Trophoblast cell (in vitro differentiated cells and primary cell): ENCODE data around the gene ADAMTS15.

Experiments used
- DNase-seq, 2 donors: peaks; one replicate each; pipeline ENCODE4 v3.0.0-alpha.2; 2016
- H2AFZ ChIP-seq: 2 replicates; pipeline ENCODE4 v1.6.1; 2013; ENCODE audit warnings: low read length, moderate library complexity, mild to moderate bottlenecking; ENCODE audit not compliant: insufficient read depth, poor library complexity
- H2AK5ac ChIP-seq: 2 replicates; pipeline ENCODE4 v1.6.1; 2013; ENCODE audit warnings: mild to moderate bottlenecking, low read length
- H2BK120ac ChIP-seq: 2 replicates; pipeline ENCODE4 v1.6.1; 2013; ENCODE audit warnings: low read length, mild to moderate bottlenecking, moderate library complexity; ENCODE audit not compliant: insufficient read depth, poor library complexity
- H2BK12ac ChIP-seq: 2 replicates; pipeline ENCODE4 v1.6.1; 2013; ENCODE audit warnings: mild to moderate bottlenecking, low read length, moderate library complexity
- H2BK5ac ChIP-seq: 2 replicates; pipeline ENCODE4 v1.6.1; 2013; ENCODE audit warnings: low read length, low read depth, moderate library complexity, mild to moderate bottlenecking; ENCODE audit not compliant: poor library complexity
- H3K14ac ChIP-seq: 2 replicates; pipeline ENCODE4 v1.6.1; 2013; ENCODE audit warnings: mild to moderate bottlenecking, low read length
- H3K18ac ChIP-seq: 2 replicates; pipeline ENCODE4 v1.6.1; 2013; ENCODE audit warnings: mild to moderate bottlenecking, low read length
- H3K23ac ChIP-seq: 2 replicates; pipeline ENCODE4 v1.6.1; 2013; ENCODE audit warnings: low read length
- H3K27ac ChIP-seq: 2 replicates; pipeline ENCODE4 v1.5.1; 2013; ENCODE audit warnings: low read depth, mild to moderate bottlenecking, inconsistent platforms, low read length, moderate library complexity
- H3K27me3 ChIP-seq: 2 replicates; pipeline ENCODE4 v1.6.1; 2013; ENCODE audit warnings: inconsistent platforms, mild to moderate bottlenecking, low read length, moderate library complexity; ENCODE audit not compliant: insufficient read depth
- H3K36me3 ChIP-seq, 2 experiments: 1 replicate in 1 of 2; 2 replicates in 1 of 2; pipeline ENCODE4 v1.6.1; 2013; ENCODE audit warnings: low read length in 2 of 2, mild to moderate bottlenecking in 2 of 2, moderate library complexity in 1 of 2; ENCODE audit not compliant: insufficient read depth in 2 of 2, control insufficient read depth in 1 of 2
- H3K4ac ChIP-seq: 2 replicates; pipeline ENCODE4 v1.6.1; 2013; ENCODE audit warnings: low read depth, mild to moderate bottlenecking, low read length, moderate library complexity
- H3K4me1 ChIP-seq, 2 experiments: 1 replicate in 1 of 2; 2 replicates in 1 of 2; pipeline ENCODE4 v1.6.1; 2013; ENCODE audit warnings: low read length in 2 of 2, mild to moderate bottlenecking in 2 of 2, moderate library complexity in 1 of 2; ENCODE audit not compliant: insufficient read depth in 2 of 2, control insufficient read depth in 1 of 2
- H3K4me2 ChIP-seq: 2 replicates; pipeline ENCODE4 v1.6.1; 2013; ENCODE audit warnings: inconsistent platforms, mild to moderate bottlenecking, low read length, moderate library complexity
- H3K4me3 ChIP-seq: 2 replicates; pipeline ENCODE4 v1.5.1; 2013; ENCODE audit warnings: mild to moderate bottlenecking, low read depth, low read length, inconsistent platforms
- H3K79me1 ChIP-seq: one replicate; pipeline ENCODE4 v1.6.1; 2013; ENCODE audit warnings: low read length
- H3K79me2 ChIP-seq: 2 replicates; pipeline ENCODE4 v1.6.1; 2013; ENCODE audit warnings: low read length, mild to moderate bottlenecking; ENCODE audit not compliant: control insufficient read depth, insufficient read depth, poor library complexity
- H3K9ac ChIP-seq: 2 replicates; pipeline ENCODE4 v1.6.1; 2013; ENCODE audit warnings: mild to moderate bottlenecking, low read length
- H3K9me3 ChIP-seq: 2 replicates; pipeline ENCODE4 v1.6.1; 2013; ENCODE audit warnings: low read depth, mild to moderate bottlenecking, control low read depth, inconsistent platforms, low read length; ENCODE audit not compliant: insufficient read depth
- H4K12ac ChIP-seq: 2 replicates; pipeline ENCODE4 v1.6.1; 2013; ENCODE audit warnings: low read depth, mild to moderate bottlenecking, low read length, moderate library complexity
- H4K8ac ChIP-seq: 2 replicates; pipeline ENCODE4 v1.6.1; 2013; ENCODE audit warnings: low read depth, mild to moderate bottlenecking, low read length, moderate library complexity
- H4K91ac ChIP-seq: one replicate; pipeline ENCODE4 v1.6.1; 2013; ENCODE audit warnings: low read depth, mild to moderate bottlenecking, low read length, moderate library complexity
- WGBS: extraction: QIAGEN DNeasy Blood & Tissue Kit; methylation state at CpG from one replicate; pipeline ENCODE4 v1.1.7; 2013; ENCODE audit warnings: missing lambda C conversion rate; ENCODE audit not compliant: insufficient read length, insufficient coverage; ENCODE audit errors: extremely low coverage; 5-methylcytosine and 5-hydroxymethylcytosine counted together

Gene ADAMTS15

DNA sequence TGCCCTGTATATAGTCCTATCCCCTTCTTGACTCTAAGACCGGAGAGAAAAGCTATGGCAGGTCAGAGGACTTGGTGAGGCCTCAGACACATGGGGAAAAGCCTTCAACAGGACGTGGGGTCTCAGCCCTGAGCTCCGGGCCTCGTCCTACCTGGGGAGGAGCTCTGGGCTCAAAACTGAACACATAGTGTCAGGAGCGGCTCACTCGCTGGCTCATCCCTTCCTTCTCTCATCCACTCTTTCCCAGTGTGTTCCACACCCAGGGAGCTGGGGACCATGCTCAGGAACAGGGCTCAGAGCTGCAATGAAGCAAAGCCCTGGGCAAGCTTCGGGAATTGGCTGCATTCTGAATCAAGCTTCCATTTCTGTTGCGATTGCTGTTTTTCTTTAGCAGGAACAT is 14.5 kb downstream of the ADAMTS15 start:
- no peak overlapping the region for H3K27ac ChIP-seq
- no peak overlapping the region for H2AFZ ChIP-seq
- no peaks in the 10 kb centered on the region for H3K9me3 ChIP-seq
- H3K27me3 ChIP-seq: no peaks in the 10 kb centered on the region
- WGBS: no CpG with 5 or more reads among the region's 8 CpGs
- H2BK5ac ChIP-seq: no peak overlapping the region
- no peak overlapping the region for H3K9ac ChIP-seq
- no peak overlapping the region for H3K23ac ChIP-seq
- H4K8ac ChIP-seq: no peak overlapping the region
- no peak for DNase-seq
- no peak overlapping the region for H4K91ac ChIP-seq
- H3K18ac ChIP-seq: no peak overlapping the region
- no peak overlapping the region for H3K14ac ChIP-seq
- H3K4me1 ChIP-seq: no peaks in the 10 kb centered on the region
- no peak overlapping the region for H2BK120ac ChIP-seq
- H3K36me3 ChIP-seq: no peaks in the 10 kb centered on the region
- no peak overlapping the region for H2BK12ac ChIP-seq
- H3K79me1 ChIP-seq: no peaks in the 10 kb centered on the region
- no peaks in the 10 kb centered on the region for H3K79me2 ChIP-seq
- no peak overlapping the region for H3K4me2 ChIP-seq
- H4K12ac ChIP-seq: no peak overlapping the region
- no peak overlapping the region for H3K4me3 ChIP-seq
- H2AK5ac ChIP-seq: no peak overlapping the region
- H3K4ac ChIP-seq: no peak overlapping the region

- H3K14ac ChIP-seq: no peak overlapping the region
- H2BK12ac ChIP-seq: no peak overlapping the region
- DNase-seq: peak in 1 of 2 donors; percentile 27
- H3K27me3 ChIP-seq: no peaks in the 10 kb centered on the region
- H4K12ac ChIP-seq: no peak overlapping the region
- no peaks in the 10 kb centered on the region for H3K79me2 ChIP-seq
- no peak overlapping the region for H3K4me3 ChIP-seq
- no peaks in the 10 kb centered on the region for H3K36me3 ChIP-seq
- H4K8ac ChIP-seq: no peak overlapping the region
- H3K27ac ChIP-seq: no peak overlapping the region
- no peak overlapping the region for H2BK120ac ChIP-seq
- no peaks in the 10 kb centered on the region for H3K79me1 ChIP-seq
- no peak overlapping the region for H3K4me2 ChIP-seq
- no peaks in the 10 kb centered on the region for H3K4me1 ChIP-seq
- no peak overlapping the region for H2BK5ac ChIP-seq
- no peaks in the 10 kb centered on the region for H3K9me3 ChIP-seq
- H3K9ac ChIP-seq: no peak overlapping the region
- no peak overlapping the region for H3K4ac ChIP-seq
- no peak overlapping the region for H3K23ac ChIP-seq
- H2AK5ac ChIP-seq: no peak overlapping the region
- H4K91ac ChIP-seq: no peak overlapping the region
- no peak overlapping the region for H3K18ac ChIP-seq
- no peak overlapping the region for H2AFZ ChIP-seq
These were observed 15.9 kb downstream of the ADAMTS15 start for GRCh38 chr11:130464291-130464812.

DNA sequence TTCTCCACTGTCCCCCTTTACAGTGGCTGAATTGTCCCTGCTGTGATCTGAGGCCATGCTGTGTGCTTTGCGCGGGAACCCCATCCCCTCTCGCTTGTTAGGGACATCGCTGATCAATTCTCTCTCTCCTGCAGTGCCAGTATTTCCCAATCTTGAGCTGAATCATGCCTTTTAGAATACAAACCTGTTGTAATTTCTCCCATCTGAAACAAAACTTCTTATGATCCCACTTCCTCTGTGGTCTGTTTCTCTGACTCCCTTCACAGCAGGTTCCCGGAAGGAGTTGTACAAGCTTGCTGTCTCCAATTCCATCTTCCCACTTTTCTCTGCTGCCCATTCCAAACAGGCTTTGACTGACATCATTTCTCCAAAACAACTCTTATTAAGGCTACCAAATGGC is 16.8 kb downstream of the ADAMTS15 start:
- Histone ChIP-seq H3K36me3 (no peaks in the 10 kb centered on the region), H2AFZ (no peak overlapping the region), H4K91ac (no peak overlapping the region), H3K4me1 (no peaks in the 10 kb centered on the region), H3K4me3 (peak overlapping the region; percentile 9), H2BK12ac (no peak overlapping the region), H3K23ac (no peak overlapping the region), H3K4ac (no peak overlapping the region), H2BK5ac (no peak overlapping the region), H3K4me2 (no peak overlapping the region), H3K9ac (no peak overlapping the region), H4K12ac (no peak overlapping the region), H3K79me1 (no peaks in the 10 kb centered on the region), H3K14ac (no peak overlapping the region), H3K9me3 (no peaks in the 10 kb centered on the region), H3K27me3 (no peaks in the 10 kb centered on the region), H3K27ac (no peak overlapping the region), H4K8ac (no peak overlapping the region), H3K79me2 (no peaks in the 10 kb centered on the region), H2BK120ac (no peak overlapping the region), H2AK5ac (no peak overlapping the region), H3K18ac (no peak overlapping the region)
- no CpG with 5 or more reads among the region's 5 CpGs for WGBS
- DNase-seq: no peak

GRCh38 chr11:130467116-130467900 is 18.9 kb downstream of the ADAMTS15 start:
- Histone ChIP-seq H2AK5ac (no peak overlapping the region), H3K79me2 (no peaks in the 10 kb centered on the region), H3K79me1 (no peaks in the 10 kb centered on the region), H3K4me1 (no peaks in the 10 kb centered on the region), H3K14ac (no peak overlapping the region), H3K27me3 (no peaks in the 10 kb centered on the region), H4K91ac (no peak overlapping the region), H4K12ac (no peak overlapping the region), H3K9me3 (peaks cover 2% of the 10 kb centered on the region), H3K4me2 (no peak overlapping the region), H3K9ac (no peak overlapping the region), H3K36me3 (no peaks in the 10 kb centered on the region), H3K4me3 (no peak overlapping the region), H2AFZ (no peak overlapping the region), H3K4ac (no peak overlapping the region), H3K18ac (no peak overlapping the region), H3K23ac (no peak overlapping the region), H3K27ac (no peak overlapping the region), H2BK12ac (no peak overlapping the region), H2BK5ac (no peak overlapping the region), H4K8ac (no peak overlapping the region), H2BK120ac (no peak overlapping the region)
- WGBS: no CpG with 5 or more reads among the region's 10 CpGs
- DNase-seq: no peak
